ENCODE measurements around the gene TOP1. TPM values are rescaled to one million over a fixed set of nuclear protein-coding genes. Genes with fewer than 3 reads are reported as not detected.
A peak's percentile ranks its signal among the peaks of the same experiment; 100 is the strongest.

The TOP1 gene
- total RNA-seq, 4 donors from 2014 or later, result 20.2 to 28.5 (median 23.0) TPM

DNA sequence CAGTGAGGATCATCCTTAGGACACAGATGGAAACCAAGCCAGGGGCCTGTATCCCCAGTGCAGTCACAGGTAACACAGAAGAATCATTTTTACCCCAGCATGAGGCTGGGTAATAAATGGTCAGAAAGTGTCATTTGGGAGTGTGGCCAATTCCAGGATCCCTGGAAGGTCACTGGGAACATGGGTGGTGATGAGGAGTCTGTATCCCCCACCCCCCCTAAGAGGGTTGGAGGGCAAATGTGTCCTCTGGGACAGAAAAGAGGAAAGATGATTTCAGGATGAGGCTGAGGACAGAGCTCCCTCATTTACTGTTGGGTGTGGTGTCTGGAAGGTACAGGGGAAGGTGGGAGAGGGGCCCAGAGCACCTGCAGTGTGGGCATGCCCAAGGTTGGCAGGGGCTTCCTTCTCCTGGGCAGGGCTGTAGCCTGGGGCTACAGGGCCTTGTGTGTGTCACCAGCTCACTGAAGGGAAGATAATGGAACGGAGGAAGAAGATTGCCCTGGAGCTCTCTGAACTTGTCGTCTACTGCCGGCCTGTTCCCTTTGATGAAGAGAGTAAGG lies 143.2 kb downstream of the TOP1 start:
- WGBS, result 70% methylated on average over 3 of the region's 3 CpGs
- H3K9me3 ChIP-seq, result no peaks in the 10 kb centered on the region
- intact Hi-C loops (cut with DNase I), result loop anchor here (2.0 to 5.0 kb wide), 2 partner anchors 35 to 167 kb away; partner anchors contain the start of gene PLCG1
- peaks cover 54 to 60% (median 56%) of the 10 kb centered on the region in 4 donors for H3K4me1 ChIP-seq
- H3K36me3 ChIP-seq, result peaks cover 35 to 93% (median 77%) of the 10 kb centered on the region in 4 donors
- DNase-seq (ENCODE audit: extremely low spot score), result no peak
- H3K27ac ChIP-seq (replicated peaks in 1 of 4), result peak overlapping the region; percentile 77 to 85 (median 81)
- TF ChIP-seq POLR2AphosphoS5 (IDR thresholded peaks at IDR 0.05) (no peak), POLR2A (IDR thresholded peaks at IDR 0.05; ENCODE audit: low read depth) (no peak), EP300 (IDR thresholded peaks at IDR 0.05) (no peak)
- TF ChIP-seq, protein P1, sequence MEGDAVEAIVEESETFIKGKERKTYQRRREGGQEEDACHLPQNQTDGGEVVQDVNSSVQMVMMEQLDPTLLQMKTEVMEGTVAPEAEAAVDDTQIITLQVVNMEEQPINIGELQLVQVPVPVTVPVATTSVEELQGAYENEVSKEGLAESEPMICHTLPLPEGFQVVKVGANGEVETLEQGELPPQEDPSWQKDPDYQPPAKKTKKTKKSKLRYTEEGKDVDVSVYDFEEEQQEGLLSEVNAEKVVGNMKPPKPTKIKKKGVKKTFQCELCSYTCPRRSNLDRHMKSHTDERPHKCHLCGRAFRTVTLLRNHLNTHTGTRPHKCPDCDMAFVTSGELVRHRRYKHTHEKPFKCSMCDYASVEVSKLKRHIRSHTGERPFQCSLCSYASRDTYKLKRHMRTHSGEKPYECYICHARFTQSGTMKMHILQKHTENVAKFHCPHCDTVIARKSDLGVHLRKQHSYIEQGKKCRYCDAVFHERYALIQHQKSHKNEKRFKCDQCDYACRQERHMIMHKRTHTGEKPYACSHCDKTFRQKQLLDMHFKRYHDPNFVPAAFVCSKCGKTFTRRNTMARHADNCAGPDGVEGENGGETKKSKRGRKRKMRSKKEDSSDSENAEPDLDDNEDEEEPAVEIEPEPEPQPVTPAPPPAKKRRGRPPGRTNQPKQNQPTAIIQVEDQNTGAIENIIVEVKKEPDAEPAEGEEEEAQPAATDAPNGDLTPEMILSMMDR (IDR thresholded peaks at IDR 0.05), result no peak
- H3K27me3 ChIP-seq, result no peaks in the 10 kb centered on the region
- no peak overlapping the region for H3K4me3 ChIP-seq

- intact Hi-C loops (cut with DNase I), result loop anchor here (2.0 to 5.0 kb wide), 2 partner anchors 35 to 166 kb away; partner anchors contain the start of gene PLCG1
- peaks cover 28 to 91% (median 70%) of the 10 kb centered on the region in 4 donors for H3K36me3 ChIP-seq
- TF ChIP-seq, protein P1 (IDR thresholded peaks at IDR 0.05), result no peak
- peak in 1 of 2 donors; percentile 26 for TF ChIP-seq POLR2AphosphoS5 (IDR thresholded peaks at IDR 0.05)
- H3K4me1 ChIP-seq, result peaks cover 61 to 67% (median 63%) of the 10 kb centered on the region in 4 donors
- WGBS, result 65% methylated on average over 18 of the region's 18 CpGs
- H3K27me3 ChIP-seq, result no peaks in the 10 kb centered on the region
- H3K9me3 ChIP-seq, result no peaks in the 10 kb centered on the region
- H3K4me3 ChIP-seq, result no peak overlapping the region
- H3K27ac ChIP-seq (replicated peaks in 1 of 4), result peak overlapping the region; percentile 77 to 85 (median 81)
- no peak for DNase-seq (ENCODE audit: extremely low spot score)
Measured at GRCh38 chr20:41172296-41173140, 143.9 kb downstream of the TOP1 start.

DNA sequence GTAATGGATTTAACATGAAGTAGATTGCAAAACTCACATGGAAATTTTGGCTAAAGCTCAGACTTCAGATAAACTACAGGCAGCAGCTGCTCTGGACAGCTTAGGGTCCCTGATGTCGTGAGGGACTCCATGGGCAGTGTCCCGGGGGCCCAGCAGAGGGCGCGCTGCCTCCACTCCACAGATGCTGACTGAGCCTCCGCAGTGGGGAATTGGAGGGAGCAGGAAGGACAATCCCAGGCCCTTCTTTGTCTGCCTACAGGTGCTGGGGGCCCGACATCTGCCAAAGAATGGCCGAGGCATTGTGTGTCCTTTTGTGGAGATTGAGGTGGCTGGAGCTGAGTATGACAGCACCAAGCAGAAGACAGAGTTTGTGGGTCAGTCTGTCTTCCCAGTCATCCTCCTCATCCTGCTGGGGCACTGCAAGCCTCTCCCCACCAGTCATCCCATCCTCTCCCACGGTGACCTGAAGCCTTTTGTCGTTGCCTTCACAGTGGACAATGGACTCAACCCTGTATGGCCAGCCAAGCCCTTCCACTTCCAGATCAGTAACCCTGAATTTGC lies 144.6 kb downstream of the TOP1 start:
- H3K9me3 ChIP-seq, result no peaks in the 10 kb centered on the region
- no peaks in the 10 kb centered on the region for H3K27me3 ChIP-seq
- H3K4me3 ChIP-seq, result no peak overlapping the region
- 9% methylated on average over 9 of the region's 9 CpGs for WGBS
- peak overlapping the region; percentile 77 to 85 (median 81) for H3K27ac ChIP-seq (replicated peaks in 1 of 4)
- intact Hi-C loops (cut with DNase I), result loop anchor here (2.0 to 5.0 kb wide), 2 partner anchors 36 to 166 kb away; partner anchors contain the start of gene PLCG1
- TF ChIP-seq EP300 (IDR thresholded peaks at IDR 0.05) (no peak), POLR2AphosphoS5 (IDR thresholded peaks at IDR 0.05) (peak; percentile 67 to 77)
- TF ChIP-seq, protein P1 (IDR thresholded peaks at IDR 0.05), result peak; percentile 98
- peak; percentile 98 for DNase-seq (ENCODE audit: extremely low spot score)
- peaks cover 23 to 84% (median 63%) of the 10 kb centered on the region in 4 donors for H3K36me3 ChIP-seq
- peaks cover 68 to 74% (median 70%) of the 10 kb centered on the region in 4 donors for H3K4me1 ChIP-seq

DNA sequence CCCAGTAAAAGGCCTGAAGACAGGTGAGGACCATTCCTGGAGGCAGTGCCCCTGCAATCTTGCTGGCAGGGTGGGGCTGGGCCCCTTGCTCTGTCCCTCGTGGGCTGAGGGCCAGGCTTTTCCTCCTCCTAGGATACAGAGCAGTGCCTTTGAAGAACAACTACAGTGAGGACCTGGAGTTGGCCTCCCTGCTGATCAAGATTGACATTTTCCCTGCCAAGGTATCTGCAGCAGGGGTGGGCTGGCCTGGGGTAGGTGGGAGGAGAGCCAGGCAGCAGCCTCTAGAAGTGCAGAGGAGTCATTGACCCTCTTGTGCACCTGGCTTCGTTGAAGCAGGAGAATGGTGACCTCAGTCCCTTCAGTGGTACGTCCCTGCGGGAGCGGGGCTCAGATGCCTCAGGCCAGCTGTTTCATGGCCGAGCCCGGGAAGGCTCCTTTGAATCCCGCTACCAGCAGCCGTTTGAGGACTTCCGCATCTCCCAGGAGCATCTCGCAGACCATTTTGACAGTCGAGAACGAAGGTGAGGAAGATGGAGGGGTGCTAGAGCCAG lies 145.2 kb downstream of the TOP1 start:
- TF ChIP-seq POLR2AphosphoS5 (IDR thresholded peaks at IDR 0.05), result no peak
- Histone ChIP-seq H3K36me3 (peaks cover 16 to 77% (median 56%) of the 10 kb centered on the region in 4 donors), H3K9me3 (no peaks in the 10 kb centered on the region), H3K4me1 (peaks cover 74 to 80% (median 76%) of the 10 kb centered on the region in 4 donors), H3K27ac (replicated peaks in 1 of 4) (peak overlapping the region; percentile 77 to 85 (median 81)), H3K4me3 (no peak overlapping the region), H3K27me3 (no peaks in the 10 kb centered on the region)
- intact Hi-C loops (cut with DNase I), result loop anchor here (2.0 to 5.0 kb wide), 2 partner anchors 37 to 165 kb away; partner anchors contain the start of gene PLCG1
- no peak for DNase-seq (ENCODE audit: extremely low spot score)
- 89% methylated on average over 12 of the region's 13 CpGs for WGBS

Small RNAs within 50 kb of the gene (small RNA-seq; reads per million reads assigned to genes)
- 0 reads per million in 3 donors for gene MIR6871
- 0 to 0.17 (median 0.17) reads per million in 3 donors for gene RNU2-52P

Other genes with a start within 250 kb of the TOP1 start
- gene PLCG1, start 108.7 kb downstream of the TOP1 start, total RNA-seq, result 100 to 1,000 TPM in 1 of 4 donors, 10 to 100 TPM in 3; 68.4 to 119 (median 82.5) TPM